A549 treated with AZD9567 at 1 μM for 4 hours (cell line): Measurements from ENCODE around the gene CDH1. TPM values are rescaled to one million over a fixed set of nuclear protein-coding genes. Genes with fewer than 3 reads are reported as not detected.

Experiments
- total RNA-seq: library from RNA; stranded (reverse); fragments of 200-300 nt; extraction: Qiagen RNA extraction; gene quantifications from 5 replicates; pipeline ENCODE4 v1.2.3, GENCODE V29; 2022; ENCODE audit not compliant: insufficient read depth

CDH1 gene
- 3.5 to 5.0 TPM (median 3.7 TPM) in 5 replicates for total RNA-seq

DNA sequence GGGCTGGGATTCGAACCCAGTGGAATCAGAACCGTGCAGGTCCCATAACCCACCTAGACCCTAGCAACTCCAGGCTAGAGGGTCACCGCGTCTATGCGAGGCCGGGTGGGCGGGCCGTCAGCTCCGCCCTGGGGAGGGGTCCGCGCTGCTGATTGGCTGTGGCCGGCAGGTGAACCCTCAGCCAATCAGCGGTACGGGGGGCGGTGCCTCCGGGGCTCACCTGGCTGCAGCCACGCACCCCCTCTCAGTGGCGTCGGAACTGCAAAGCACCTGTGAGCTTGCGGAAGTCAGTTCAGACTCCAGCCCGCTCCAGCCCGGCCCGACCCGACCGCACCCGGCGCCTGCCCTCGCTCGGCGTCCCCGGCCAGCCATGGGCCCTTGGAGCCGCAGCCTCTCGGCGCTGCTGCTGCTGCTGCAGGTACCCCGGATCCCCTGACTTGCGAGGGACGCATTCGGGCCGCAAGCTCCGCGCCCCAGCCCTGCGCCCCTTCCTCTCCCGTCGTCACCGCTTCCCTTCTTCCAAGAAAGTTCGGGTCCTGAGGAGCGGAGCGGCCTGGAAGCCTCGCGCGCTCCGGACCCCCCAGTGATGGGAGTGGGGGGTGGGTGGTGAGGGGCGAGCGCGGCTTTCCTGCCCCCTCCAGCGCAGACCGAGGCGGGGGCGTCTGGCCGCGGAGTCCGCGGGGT lies at the start of gene CDH1:
Gene CDH1 (plus strand): TSS at position 247 of the 684 bp plus-strand sequence. CDS start 124 bp downstream, at position 371.

DNA sequence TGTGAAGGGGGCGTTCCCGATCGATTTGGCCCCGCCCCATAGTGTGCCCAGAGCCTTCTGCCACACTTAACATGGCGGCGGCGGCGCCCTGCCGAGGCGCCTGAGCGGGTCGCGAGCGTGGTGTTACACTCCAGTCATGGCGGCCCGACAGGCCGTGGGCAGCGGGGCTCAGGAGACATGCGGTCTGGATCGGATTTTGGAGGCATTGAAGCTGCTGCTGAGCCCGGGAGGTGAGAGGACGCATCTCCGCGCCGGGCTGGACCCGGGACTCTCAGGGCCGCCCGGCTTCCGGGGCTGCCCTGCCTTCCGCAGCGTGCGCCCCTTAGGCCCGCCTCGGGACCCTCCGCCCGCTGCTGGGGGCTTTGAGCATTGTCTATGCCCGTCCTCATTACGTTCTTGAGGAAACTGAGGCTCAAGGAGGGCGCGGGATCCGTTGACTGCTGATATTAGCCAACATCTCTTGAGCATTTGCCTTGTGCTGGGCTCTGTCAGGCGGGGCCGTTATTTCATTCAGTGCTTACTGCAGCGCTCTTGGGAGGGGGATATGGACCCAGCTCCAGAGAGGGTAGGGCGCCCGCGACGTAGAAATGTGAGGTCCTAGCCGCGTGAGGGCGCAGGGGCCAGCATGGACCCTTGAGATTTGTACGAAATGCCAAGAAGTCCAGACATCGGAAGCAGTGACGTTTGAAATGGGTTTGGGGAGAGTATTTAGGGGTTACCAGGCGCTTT lies 106.6 kb downstream of the CDH1 start, which contains the start of gene TANGO6:
Gene TANGO6 (plus strand): TSS at position 50 of the 729 bp plus-strand sequence. CDS start 87 bp downstream, at position 137.

Other genes with a start within 250 kb of the CDH1 start
- gene ZFP90, start 198.0 kb upstream of the CDH1 start, total RNA-seq, result 7.4 to 12.3 TPM (median 9.9 TPM) in 5 replicates
- gene CDH3, start 92.0 kb upstream of the CDH1 start, total RNA-seq, result 0.11 to 0.20 TPM (median 0.18 TPM) in 4 of 5 replicates, not detected in the other
- 5.3 to 8.9 TPM (median 5.6 TPM) in 5 replicates for gene TANGO6, start 106.2 kb downstream of the CDH1 start, total RNA-seq